ENCODE measurements around the gene VSIG8.

DNA sequence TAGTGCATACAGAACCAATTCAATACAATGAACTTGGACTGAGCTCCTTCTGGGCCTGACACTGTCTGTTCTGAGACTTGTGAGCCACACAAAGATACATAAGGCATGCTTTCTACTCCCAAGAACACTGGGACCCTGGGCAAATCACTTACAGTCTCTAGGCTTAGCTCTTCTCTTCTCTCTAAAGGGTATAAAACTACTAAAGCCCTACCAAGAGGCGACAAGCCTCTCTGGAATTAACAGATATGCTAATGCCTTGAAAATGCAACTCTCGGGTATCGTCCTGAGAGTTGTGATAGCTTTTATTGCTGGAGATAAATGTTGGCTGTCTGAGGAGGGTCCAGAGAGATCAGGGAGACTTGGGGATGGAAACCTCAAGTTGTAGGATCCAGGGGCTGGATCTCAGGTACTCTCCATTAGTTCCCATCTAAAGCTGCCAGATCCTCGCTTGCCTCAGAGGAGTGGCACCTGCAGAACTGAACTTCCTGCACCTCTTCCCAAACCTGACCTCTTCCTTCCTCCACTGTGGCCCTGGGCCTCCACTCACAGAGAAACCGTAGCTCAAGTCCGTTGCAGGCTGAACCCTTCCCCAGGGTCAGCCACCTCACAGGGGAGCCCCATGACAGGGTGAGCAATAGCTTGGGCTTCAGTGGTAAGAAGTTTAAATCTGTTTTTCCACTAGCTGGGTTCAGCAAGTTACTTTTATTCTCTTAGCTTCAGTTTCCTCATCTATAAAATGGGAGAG is 49.0 kb upstream of the VSIG8 start:
- TF ChIP-seq ELF1 (IDR thresholded peaks at IDR 0.05; ENCODE audit: borderline replicate concordance, low read depth), result no peak
- TF ChIP-seq EZH2 (IDR thresholded peaks at IDR 0.05), result no peak
- TF ChIP-seq, protein P1, sequence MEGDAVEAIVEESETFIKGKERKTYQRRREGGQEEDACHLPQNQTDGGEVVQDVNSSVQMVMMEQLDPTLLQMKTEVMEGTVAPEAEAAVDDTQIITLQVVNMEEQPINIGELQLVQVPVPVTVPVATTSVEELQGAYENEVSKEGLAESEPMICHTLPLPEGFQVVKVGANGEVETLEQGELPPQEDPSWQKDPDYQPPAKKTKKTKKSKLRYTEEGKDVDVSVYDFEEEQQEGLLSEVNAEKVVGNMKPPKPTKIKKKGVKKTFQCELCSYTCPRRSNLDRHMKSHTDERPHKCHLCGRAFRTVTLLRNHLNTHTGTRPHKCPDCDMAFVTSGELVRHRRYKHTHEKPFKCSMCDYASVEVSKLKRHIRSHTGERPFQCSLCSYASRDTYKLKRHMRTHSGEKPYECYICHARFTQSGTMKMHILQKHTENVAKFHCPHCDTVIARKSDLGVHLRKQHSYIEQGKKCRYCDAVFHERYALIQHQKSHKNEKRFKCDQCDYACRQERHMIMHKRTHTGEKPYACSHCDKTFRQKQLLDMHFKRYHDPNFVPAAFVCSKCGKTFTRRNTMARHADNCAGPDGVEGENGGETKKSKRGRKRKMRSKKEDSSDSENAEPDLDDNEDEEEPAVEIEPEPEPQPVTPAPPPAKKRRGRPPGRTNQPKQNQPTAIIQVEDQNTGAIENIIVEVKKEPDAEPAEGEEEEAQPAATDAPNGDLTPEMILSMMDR (IDR thresholded peaks at IDR 0.05 in 2 of 3, conservative IDR thresholded peaks at IDR 0.05 in 1 of 3; ENCODE audit: borderline replicate concordance in 1 of 3, insufficient read depth in 1 of 3, low read depth in 2 of 3, low read length in 2 of 3), result no peak
- TF ChIP-seq, protein P2, sequence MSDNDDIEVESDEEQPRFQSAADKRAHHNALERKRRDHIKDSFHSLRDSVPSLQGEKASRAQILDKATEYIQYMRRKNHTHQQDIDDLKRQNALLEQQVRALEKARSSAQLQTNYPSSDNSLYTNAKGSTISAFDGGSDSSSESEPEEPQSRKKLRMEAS (IDR thresholded peaks at IDR 0.05), result no peak
- no peak for TF ChIP-seq POLR2A (IDR thresholded peaks at IDR 0.05; ENCODE audit: borderline replicate concordance, extremely low read depth, insufficient read depth, insufficient read length)
- no peak for TF ChIP-seq TCF7L2 (IDR thresholded peaks at IDR 0.05; ENCODE audit: borderline replicate concordance, extremely low read depth, insufficient read depth, insufficient read length)
- TF ChIP-seq CEBPB (IDR thresholded peaks at IDR 0.05; ENCODE audit: low read depth), result no peak
